GM18519 (cell line): ENCODE data around the gene SGO1.
"Not testable (repeated sequence)": the region's sequence is repeated elsewhere in the genome, so short reads cannot be mapped to it uniquely, and the experiment has no call there.

Experiments used
- ATAC-seq: cut with Tn5 transposase; IDR thresholded peaks from one replicate; pipeline ENCODE4 v1.9.1; 2021; ENCODE audit warnings: mild to moderate bottlenecking, moderate library complexity; ENCODE audit not compliant: unreplicated experiment, low FRiP score

SGO1 gene

GRCh38 chr3:20185679-20186599 lies at the start of gene SGO1:
Gene SGO1 (minus strand): TSS chr3:20186206. CDS start chr3:20184027, 2,179 bp downstream.
- peak; percentile 93 for ATAC-seq

GRCh38 chr3:20235796-20236195 lies 49.8 kb upstream of the SGO1 start:
- no peak for ATAC-seq

- no peak for ATAC-seq
Observed at GRCh38 chr3:20232906-20233780, 47.1 kb upstream of the SGO1 start.

- ATAC-seq, result no peak
Observed at GRCh38 chr3:20230954-20231353, 44.9 kb upstream of the SGO1 start.

- no peak for ATAC-seq
Observed at GRCh38 chr3:20225769-20226168, 39.8 kb upstream of the SGO1 start.

- ATAC-seq, result no peak
Observed at GRCh38 chr3:20222274-20222673, 36.3 kb upstream of the SGO1 start.

- no peak for ATAC-seq
Observed at GRCh38 chr3:20218215-20218614, 32.2 kb upstream of the SGO1 start.

GRCh38 chr3:20215636-20216035 lies 29.6 kb upstream of the SGO1 start:
- ATAC-seq, result no peak

GRCh38 chr3:20213491-20213890 lies 27.5 kb upstream of the SGO1 start:
- not testable (repeated sequence) for ATAC-seq

GRCh38 chr3:20207945-20208344 lies 21.9 kb upstream of the SGO1 start:
- not testable (repeated sequence) for ATAC-seq

- not testable (repeated sequence) for ATAC-seq
Observed at GRCh38 chr3:20205898-20206297, 19.9 kb upstream of the SGO1 start.

GRCh38 chr3:20201143-20201542 lies 15.1 kb upstream of the SGO1 start:
- no peak for ATAC-seq

- no peak for ATAC-seq
Observed at GRCh38 chr3:20197775-20198174, 11.8 kb upstream of the SGO1 start.

GRCh38 chr3:20194793-20195460 lies 8.9 kb upstream of the SGO1 start:
- no peak for ATAC-seq

GRCh38 chr3:20190991-20191390 lies 5.0 kb upstream of the SGO1 start:
- no peak for ATAC-seq

GRCh38 chr3:20186600-20187004 lies 596 bp upstream of the SGO1 start:
- ATAC-seq, result peak; percentile 0

- ATAC-seq, result peak; percentile 21
Observed at GRCh38 chr3:20185331-20185678, 701 bp downstream of the SGO1 start.

GRCh38 chr3:20182206-20182605 lies 3.8 kb downstream of the SGO1 start:
- ATAC-seq, result no peak

- no peak for ATAC-seq
Observed at GRCh38 chr3:20181276-20181675, 4.7 kb downstream of the SGO1 start.

- no peak for ATAC-seq
Observed at GRCh38 chr3:20173844-20174410, 12.1 kb downstream of the SGO1 start.
